ENCODE results near the gene GLRA3. TPM values are rescaled to one million over a fixed set of nuclear protein-coding genes. Genes with fewer than 3 reads are reported as not detected.

The GLRA3 gene
- total RNA-seq, 1 donor from 2014 or later, result not detected

GRCh38 chr4:174835536-174835935, 6.5 kb upstream of the GLRA3 start:
- peaks cover 0 to 5% of the 10 kb centered on the region in 2 donors for H3K9me3 ChIP-seq
- no peak overlapping the region for H3K27ac ChIP-seq
- no peak overlapping the region for H3K4me3 ChIP-seq
- no peak for DNase-seq (ENCODE audit: low spot score in 2 of 2)
- intact Hi-C loops (cut with DNase I), result no loop called here
- no peak for TF ChIP-seq CTCF (IDR thresholded peaks at IDR 0.05)
- H3K27me3 ChIP-seq, result no peaks in the 10 kb centered on the region
- no peaks in the 10 kb centered on the region for H3K4me1 ChIP-seq
- H3K36me3 ChIP-seq, result no peaks in the 10 kb centered on the region

- DNase-seq (ENCODE audit: low spot score in 2 of 2), result no peak
- Histone ChIP-seq H3K4me3 (no peak overlapping the region), H3K27me3 (no peaks in the 10 kb centered on the region), H3K4me1 (no peaks in the 10 kb centered on the region), H3K36me3 (no peaks in the 10 kb centered on the region), H3K27ac (no peak overlapping the region), H3K9me3 (peaks cover 0 to 2% of the 10 kb centered on the region in 2 donors)
- TF ChIP-seq CTCF (IDR thresholded peaks at IDR 0.05), result no peak
- intact Hi-C loops (cut with DNase I), result no loop called here
Observed at GRCh38 chr4:174834477-174834876, 5.4 kb upstream of the GLRA3 start.

- H3K27ac ChIP-seq, result no peak overlapping the region
- H3K4me1 ChIP-seq, result no peaks in the 10 kb centered on the region
- intact Hi-C loops (cut with DNase I), result no loop called here
- no peak for TF ChIP-seq CTCF (IDR thresholded peaks at IDR 0.05)
- DNase-seq (ENCODE audit: low spot score in 2 of 2), result no peak
- no peaks in the 10 kb centered on the region for H3K27me3 ChIP-seq
- H3K9me3 ChIP-seq, result no peaks in the 10 kb centered on the region
- H3K36me3 ChIP-seq, result no peaks in the 10 kb centered on the region
- no peak overlapping the region for H3K4me3 ChIP-seq
Observed at GRCh38 chr4:174826660-174827059, 2.4 kb downstream of the GLRA3 start.

- DNase-seq (ENCODE audit: low spot score in 2 of 2), result no peak
- H3K4me1 ChIP-seq, result no peaks in the 10 kb centered on the region
- H3K27ac ChIP-seq, result no peak overlapping the region
- H3K4me3 ChIP-seq, result no peak overlapping the region
- no peaks in the 10 kb centered on the region for H3K27me3 ChIP-seq
- H3K36me3 ChIP-seq, result no peaks in the 10 kb centered on the region
- H3K9me3 ChIP-seq, result peaks cover 0 to 6% of the 10 kb centered on the region in 2 donors
- no peak for TF ChIP-seq CTCF (IDR thresholded peaks at IDR 0.05)
- intact Hi-C loops (cut with DNase I), result no loop called here
Observed at GRCh38 chr4:174815282-174815681, 13.8 kb downstream of the GLRA3 start.

GRCh38 chr4:174813292-174813691, 15.8 kb downstream of the GLRA3 start:
- no peak for TF ChIP-seq CTCF (IDR thresholded peaks at IDR 0.05)
- Histone ChIP-seq H3K4me3 (no peak overlapping the region), H3K36me3 (no peaks in the 10 kb centered on the region), H3K27ac (no peak overlapping the region), H3K9me3 (peaks cover 0 to 6% of the 10 kb centered on the region in 2 donors), H3K27me3 (no peaks in the 10 kb centered on the region), H3K4me1 (no peaks in the 10 kb centered on the region)
- intact Hi-C loops (cut with DNase I), result no loop called here
- DNase-seq (ENCODE audit: low spot score in 2 of 2), result no peak

- no peaks in the 10 kb centered on the region for H3K36me3 ChIP-seq
- no peak for TF ChIP-seq CTCF (IDR thresholded peaks at IDR 0.05)
- intact Hi-C loops (cut with DNase I), result no loop called here
- no peaks in the 10 kb centered on the region for H3K4me1 ChIP-seq
- no peak overlapping the region for H3K4me3 ChIP-seq
- peaks cover 0 to 6% of the 10 kb centered on the region in 2 donors for H3K9me3 ChIP-seq
- DNase-seq (ENCODE audit: low spot score in 2 of 2), result no peak
- H3K27ac ChIP-seq, result no peak overlapping the region
- no peaks in the 10 kb centered on the region for H3K27me3 ChIP-seq
Observed at GRCh38 chr4:174810834-174811233, 18.2 kb downstream of the GLRA3 start.
